ENCODE data around the gene PGS1. TPM values are rescaled to one million over a fixed set of nuclear protein-coding genes. Genes with fewer than 3 reads are reported as not detected.

PGS1 gene
- total and polyA plus RNA-seq, 2 of the 8 experiments (the other 6 are each of a cell fraction or from before 2014, with no cell fraction given) = 46.7 to 60.0 TPM

DNA sequence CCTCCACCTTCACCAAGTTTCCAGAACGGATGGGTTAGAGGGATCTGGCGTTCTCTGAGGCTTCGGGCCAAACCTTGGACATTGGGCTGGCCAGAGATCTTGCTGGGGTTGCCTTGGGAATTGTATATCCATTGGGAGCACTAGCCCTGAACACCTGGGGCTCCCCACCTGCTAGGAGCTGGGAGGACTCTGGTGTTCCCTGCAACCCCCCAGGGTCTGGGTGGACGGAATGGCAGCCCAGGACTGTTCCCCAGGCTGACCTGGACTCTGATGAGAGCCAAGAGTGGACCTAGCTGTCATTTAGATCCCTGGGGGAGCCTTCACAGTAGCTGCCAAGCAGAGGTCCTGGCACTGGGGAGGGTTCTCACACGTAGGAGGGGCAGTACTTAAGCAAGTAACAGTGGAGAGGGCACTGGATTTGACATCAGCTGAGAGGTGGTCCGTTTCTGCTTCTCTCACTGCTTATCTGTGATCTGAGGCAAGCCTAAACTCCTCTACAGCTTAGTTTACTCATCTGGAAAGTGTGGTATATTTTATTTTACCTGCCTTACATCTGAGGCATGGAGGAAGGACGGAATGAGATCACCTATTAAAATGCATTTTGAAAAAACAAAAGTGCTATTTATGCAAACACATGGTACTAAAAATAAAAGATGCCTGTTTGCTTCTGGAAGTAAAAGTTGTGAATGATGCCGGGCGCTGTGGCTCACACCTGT lies 30.2 kb upstream of the PGS1 start:
- Histone ChIP-seq H2BK12ac (ENCODE audit: low read depth, low read length) (peak overlapping the region; percentile 18; the same call in 1 of the 2 replicates), H3K27ac (ENCODE audit: low read depth, low read length) (no peak overlapping the region), H3K79me1 (ENCODE audit: low read depth, low read length) (no peaks in the 10 kb centered on the region), H3K9me3 (ENCODE audit: insufficient read depth in 2 of 2, low read depth in 1 of 2, low read length in 1 of 2) (no peaks in the 10 kb centered on the region), H2BK120ac (replicated peaks; ENCODE audit: low read depth, low read length) (no peak overlapping the region), H3K4ac (replicated peaks; ENCODE audit: insufficient read length, low read depth, low read length) (no peak overlapping the region), H3K27me3 (replicated peaks in 1 of 4; ENCODE audit: control insufficient read depth in 3 of 4, extremely low read depth in 1 of 4, insufficient read depth in 3 of 4, low read length in 3 of 4) (no peaks in the 10 kb centered on the region), H3K56ac (replicated peaks; ENCODE audit: insufficient read length, low read depth, low read length) (no peak overlapping the region), H4K8ac (ENCODE audit: extremely low read depth, insufficient read depth, low read length) (no peak overlapping the region), H3K14ac (ENCODE audit: insufficient read length) (no peak overlapping the region), H3K4me2 (ENCODE audit: insufficient read depth in 1 of 2, low read depth in 2 of 2, low read length in 2 of 2) (no peak overlapping the region), H2AFZ (ENCODE audit: low read length) (no peak overlapping the region), H3K79me2 (ENCODE audit: control insufficient read depth in 1 of 2, insufficient read depth in 2 of 2, low read length in 2 of 2) (no peaks in the 10 kb centered on the region), H3K36me3 (ENCODE audit: control insufficient read depth in 2 of 4, insufficient read depth in 4 of 4, low read length in 3 of 4) (no peaks in the 10 kb centered on the region), H2AK5ac (ENCODE audit: low read depth, low read length) (no peak overlapping the region), H4K5ac (ENCODE audit: insufficient read length, low read depth, low read length) (no peak overlapping the region), H3K23ac (ENCODE audit: insufficient read length) (no peak overlapping the region), H3K23me2 (ENCODE audit: low read depth, low read length) (peaks cover 2% of the 10 kb centered on the region; the same call in 1 of the 2 replicates), H4K20me1 (replicated peaks in 1 of 2; ENCODE audit: control insufficient read depth in 1 of 2, insufficient read depth in 2 of 2, low read length in 2 of 2) (no peaks in the 10 kb centered on the region), H4K91ac (replicated peaks; ENCODE audit: insufficient read length, low read length) (no peak overlapping the region), H3K9ac (replicated peaks in 1 of 4; ENCODE audit: extremely low read depth in 1 of 4, low read depth in 3 of 4, low read length in 3 of 4) (no peak overlapping the region), H3K18ac (ENCODE audit: extremely low read depth, low read length) (no peak overlapping the region), H3K4me3 (ENCODE audit: extremely low read depth in 1 of 4, insufficient read depth in 2 of 4, low read depth in 3 of 4, low read length in 4 of 4) (no peak overlapping the region), H2BK20ac (ENCODE audit: low read length) (no peak overlapping the region), H3K4me1 (replicated peaks in 1 of 4; ENCODE audit: control insufficient read depth in 3 of 4, insufficient read depth in 4 of 4, low read length in 3 of 4) (peaks cover 7 to 19% (median 17%) of the 10 kb centered on the region in 4 experiments), H2BK15ac (ENCODE audit: low read length) (0 out of 2 replicates have a peak overlapping the region, but pooled peaks have one; percentile 63), H2BK5ac (ENCODE audit: low read depth, low read length) (no peak overlapping the region)
- ChIA-PET POLR2A (ENCODE audit: partially characterized antibody) (interaction anchor here (0.8 to 1.5 kb wide), 4 partner anchors 12 to 42 kb away, joined by 3 to 5 read pairs (median 4); partner anchors contain the start of gene SOCS3), CTCF (ENCODE audit: partially characterized antibody) (interaction anchor here (0.6 to 2.5 kb wide), 8 partner anchors 9 to 93 kb away, joined by 3 to 9 read pairs (median 4); no protein-coding TSS in a partner anchor)
- FAIRE-seq (no peak), DNase-seq (ENCODE audit: low read depth in 1 of 2, low spot score in 2 of 2) (no peak)
- 84% methylated on average over 9 of the region's 9 CpGs; no CpG with 5 or more reads in 1 of the 2 experiments for WGBS, 2 experiments (ENCODE audit: extremely low coverage in 1 of 2, insufficient coverage in 1 of 2, insufficient read length in 1 of 2, insufficient replicate concordance in 2 of 2, low coverage in 1 of 2, low lambda C conversion rate in 2 of 2, missing lambda C conversion rate in 1 of 2)
- TF ChIP-seq TEAD4 (IDR thresholded peaks at IDR 0.05; ENCODE audit: low read depth, low read length) = no peak
- TF ChIP-seq CTBP2 (IDR thresholded peaks at IDR 0.05; ENCODE audit: borderline replicate concordance, insufficient read depth, insufficient read length, low read length) = no peak
- TF ChIP-seq POLR2AphosphoS5 (IDR thresholded peaks at IDR 0.05; ENCODE audit: low read depth, low read length) = no peak
- no peak for TF ChIP-seq JUND (IDR thresholded peaks at IDR 0.05; ENCODE audit: low read length)
- no peak for TF ChIP-seq TAF1 (IDR thresholded peaks at IDR 0.05; ENCODE audit: low read depth, low read length)
- TF ChIP-seq CEBPB (IDR thresholded peaks at IDR 0.05; ENCODE audit: low read depth, low read length) = no peak
- TF ChIP-seq, protein P1, sequence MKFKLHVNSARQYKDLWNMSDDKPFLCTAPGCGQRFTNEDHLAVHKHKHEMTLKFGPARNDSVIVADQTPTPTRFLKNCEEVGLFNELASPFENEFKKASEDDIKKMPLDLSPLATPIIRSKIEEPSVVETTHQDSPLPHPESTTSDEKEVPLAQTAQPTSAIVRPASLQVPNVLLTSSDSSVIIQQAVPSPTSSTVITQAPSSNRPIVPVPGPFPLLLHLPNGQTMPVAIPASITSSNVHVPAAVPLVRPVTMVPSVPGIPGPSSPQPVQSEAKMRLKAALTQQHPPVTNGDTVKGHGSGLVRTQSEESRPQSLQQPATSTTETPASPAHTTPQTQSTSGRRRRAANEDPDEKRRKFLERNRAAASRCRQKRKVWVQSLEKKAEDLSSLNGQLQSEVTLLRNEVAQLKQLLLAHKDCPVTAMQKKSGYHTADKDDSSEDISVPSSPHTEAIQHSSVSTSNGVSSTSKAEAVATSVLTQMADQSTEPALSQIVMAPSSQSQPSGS (IDR thresholded peaks at IDR 0.05; ENCODE audit: low read length) = no peak
- no peak for TF ChIP-seq RXRA (IDR thresholded peaks at IDR 0.05; ENCODE audit: insufficient read depth, low read depth, low read length)
- no peak for TF ChIP-seq BACH1 (IDR thresholded peaks at IDR 0.05; ENCODE audit: low read length)
- no peak for TF ChIP-seq TCF12 (IDR thresholded peaks at IDR 0.05; ENCODE audit: low read depth, low read length)
- TF ChIP-seq CHD2 (IDR thresholded peaks at IDR 0.05; ENCODE audit: low read length) = no peak
- TF ChIP-seq YY1 (IDR thresholded peaks at IDR 0.05; ENCODE audit: low read depth, low read length) = no peak
